Calu3 (cell line): ENCODE results near the gene NUDT6. TPM values are rescaled to one million over a fixed set of nuclear protein-coding genes. Genes with fewer than 3 reads are reported as not detected.

Source experiments
- BruUV-seq: library from RNA; stranded (reverse); fragments of 400-500 nt; replicated peaks from 2 replicates; lab custom pipeline; 2021; lab: Mats Ljungman, UMichigan
- CTCF ChIA-PET: fragments of 300-600 bp; sonication (Branson Sonifier 250); formaldehyde crosslinking; loops from one replicate; lab custom pipeline; 2022; ENCODE audit warnings: antibody characterized with exemption; lab: Charles Lee
- DNase-seq: peaks from one replicate; pipeline ENCODE4 v3.0.0; 2022
- H3K27ac Mint-ChIP-seq: one replicate; pipeline ENCODE4 v1.8.0; 2022; ENCODE audit warnings: mixed read lengths; ENCODE audit not compliant: unreplicated experiment
- H3K27me3 Mint-ChIP-seq: one replicate; pipeline ENCODE4 v1.8.0; 2022; ENCODE audit warnings: mixed read lengths; ENCODE audit not compliant: unreplicated experiment
- H3K36me3 Mint-ChIP-seq: one replicate; pipeline ENCODE4 v1.8.0; 2022; ENCODE audit warnings: mild to moderate bottlenecking, moderate library complexity, mixed read lengths; ENCODE audit not compliant: insufficient read depth, unreplicated experiment
- H3K4me1 Mint-ChIP-seq: one replicate; pipeline ENCODE4 v1.8.0; 2022; ENCODE audit warnings: mild to moderate bottlenecking, low read depth, mixed read lengths; ENCODE audit not compliant: unreplicated experiment
- H3K4me3 Mint-ChIP-seq: one replicate; pipeline ENCODE4 v1.8.0; 2022; ENCODE audit warnings: mild to moderate bottlenecking, low read depth, moderate library complexity, mixed read lengths; ENCODE audit not compliant: unreplicated experiment
- H3K9me3 Mint-ChIP-seq: one replicate; pipeline ENCODE4 v1.8.0; 2022; ENCODE audit warnings: low read depth, mixed read lengths; ENCODE audit not compliant: unreplicated experiment
- CTCF ChIP-seq: fragments of 200-600 bp; IDR thresholded peaks from one replicate; pipeline ENCODE4 v1.8.0; 2022; ENCODE audit warnings: antibody characterized with exemption; ENCODE audit not compliant: unreplicated experiment
- intact Hi-C: fragments of 100-400 bp; cut with micrococcal nuclease; formaldehyde crosslinking; loops from one replicate; pipeline ENCODE4 v1.10.0; 2022; ENCODE audit not compliant: unreplicated experiment
- total RNA-seq: library from RNA; stranded (reverse); gene quantifications from 2 replicates; pipeline ENCODE4 v1.2.3, GENCODE V29; 2022

NUDT6 gene
- total RNA-seq, 1 experiment from 2014 or later: 5.4 TPM

DNA sequence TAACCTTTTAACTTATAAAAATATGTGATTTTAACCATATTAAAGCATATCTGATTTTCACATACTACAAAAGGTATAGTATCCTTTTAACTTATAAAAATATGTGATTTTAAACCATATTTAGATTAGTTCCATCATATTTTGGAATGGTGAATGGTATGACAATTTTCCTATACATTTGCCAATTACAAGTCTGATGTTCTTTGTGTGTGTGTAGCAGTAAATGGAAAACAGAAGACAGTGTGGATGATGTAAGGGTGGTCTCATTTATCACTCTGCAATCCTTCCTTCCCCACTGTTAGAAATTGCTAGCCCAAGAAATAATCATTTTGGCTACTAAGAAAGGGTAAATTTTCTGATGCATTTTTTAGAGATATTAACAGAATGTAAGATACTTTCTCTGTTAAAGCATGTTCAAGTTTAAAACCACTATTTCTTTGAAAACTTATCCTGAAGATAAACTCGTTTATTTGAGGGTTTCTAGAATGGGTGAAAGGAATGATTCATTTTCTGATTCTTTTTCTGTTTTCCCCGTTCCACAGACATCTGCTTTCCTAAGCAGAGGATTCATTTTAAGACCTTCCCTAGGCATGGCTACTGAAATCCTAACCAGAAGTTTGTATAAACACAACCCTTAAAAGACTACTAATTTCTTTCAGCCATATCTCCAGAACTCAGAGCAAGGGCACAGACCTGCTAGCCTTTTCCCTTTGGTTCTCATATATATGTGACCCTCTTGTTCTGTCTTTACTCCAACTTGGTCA, 21.0 kb downstream of the NUDT6 start:
- CTCF ChIA-PET: no interaction called here
- H3K4me3 Mint-ChIP-seq: no peak overlapping the region
- no TSS peak for BruUV-seq
- TF ChIP-seq CTCF: no peak
- no peaks in the 10 kb centered on the region for H3K9me3 Mint-ChIP-seq
- peaks cover 14% of the 10 kb centered on the region for H3K36me3 Mint-ChIP-seq
- peaks cover 10% of the 10 kb centered on the region for H3K4me1 Mint-ChIP-seq
- no peaks in the 10 kb centered on the region for H3K27me3 Mint-ChIP-seq
- DNase-seq: no peak
- H3K27ac Mint-ChIP-seq: no peak overlapping the region
- intact Hi-C loops: no loop called here

DNA sequence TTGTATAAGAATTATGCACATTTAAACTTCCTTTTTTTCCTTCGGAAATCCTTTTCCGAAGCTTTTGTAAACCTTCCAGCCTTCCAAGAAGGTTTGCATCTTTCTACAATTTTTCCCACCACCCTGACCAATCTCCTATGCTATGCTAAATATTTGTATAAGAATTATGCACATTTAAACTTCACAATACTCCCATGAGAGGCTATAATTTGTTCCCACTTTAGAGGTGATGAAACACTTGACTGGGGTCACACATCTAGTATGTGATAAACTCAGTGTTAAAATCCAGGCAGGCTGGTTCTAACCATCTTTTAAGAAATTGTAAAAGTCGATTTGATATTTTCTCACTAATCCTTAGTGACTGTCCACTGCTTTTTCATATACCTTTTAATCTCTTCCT, 22.1 kb downstream of the NUDT6 start:
- CTCF ChIA-PET: no interaction called here
- H3K27ac Mint-ChIP-seq: peak overlapping the region; percentile 72
- no TSS peak for BruUV-seq
- peaks cover 10% of the 10 kb centered on the region for H3K4me1 Mint-ChIP-seq
- H3K27me3 Mint-ChIP-seq: no peaks in the 10 kb centered on the region
- no peak overlapping the region for H3K4me3 Mint-ChIP-seq
- no peaks in the 10 kb centered on the region for H3K9me3 Mint-ChIP-seq
- DNase-seq: no peak
- no peak for TF ChIP-seq CTCF
- intact Hi-C loops: no loop called here
- peaks cover 14% of the 10 kb centered on the region for H3K36me3 Mint-ChIP-seq

DNA sequence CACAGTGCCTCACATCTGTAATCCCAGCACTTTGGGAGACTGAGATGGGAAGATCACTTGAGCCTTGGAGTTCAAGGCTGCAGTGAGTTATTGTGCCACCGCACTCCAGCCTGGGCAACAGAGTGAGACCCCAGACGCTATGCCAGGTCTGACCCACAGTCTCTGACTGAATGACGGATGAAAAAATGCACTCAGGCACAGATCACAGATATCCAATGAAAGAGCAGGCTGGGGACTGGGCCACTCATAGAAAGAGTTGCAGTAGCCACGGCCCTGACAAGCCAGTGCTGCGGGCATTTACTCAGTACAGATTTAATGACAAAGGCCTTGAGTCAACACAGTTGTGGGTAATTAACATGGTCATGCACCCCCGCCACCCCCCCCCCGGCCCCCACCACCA, 22.7 kb downstream of the NUDT6 start:
- H3K36me3 Mint-ChIP-seq: peaks cover 14% of the 10 kb centered on the region
- intact Hi-C loops: loop anchor here (10.0 kb wide), 2 partner anchors 65 to 115 kb away; no protein-coding TSS in a partner anchor
- H3K4me3 Mint-ChIP-seq: no peak overlapping the region
- H3K27me3 Mint-ChIP-seq: no peaks in the 10 kb centered on the region
- TF ChIP-seq CTCF: no peak
- CTCF ChIA-PET: no interaction called here
- peak overlapping the region; percentile 72 for H3K27ac Mint-ChIP-seq
- no peak for DNase-seq
- peaks cover 10% of the 10 kb centered on the region for H3K4me1 Mint-ChIP-seq
- no peaks in the 10 kb centered on the region for H3K9me3 Mint-ChIP-seq
- no TSS peak for BruUV-seq

- Mint-ChIP-seq H3K9me3 (no peaks in the 10 kb centered on the region), H3K4me3 (no peak overlapping the region), H3K27me3 (no peaks in the 10 kb centered on the region), H3K36me3 (peaks cover 14% of the 10 kb centered on the region), H3K27ac (peak overlapping the region; percentile 86), H3K4me1 (peaks cover 10% of the 10 kb centered on the region)
- TF ChIP-seq CTCF: no peak
- BruUV-seq: no TSS peak
- intact Hi-C loops: loop anchor here (1.0 to 10.0 kb wide), 3 partner anchors 8 to 114 kb away; no protein-coding TSS in a partner anchor
- DNase-seq: peak; percentile 37
- CTCF ChIA-PET: no interaction called here
Measured at GRCh38 chr4:122898370-122899150, 23.8 kb downstream of the NUDT6 start.
